Central memory CD8-positive, alpha-beta T cell (primary cell): ENCODE results near the gene LPXN.

ENCODE experiments used
- ATAC-seq: fragments of 150-1000 bp; cut with Tn5 transposase; replicated peaks from 2 replicates; pipeline ENCODE4 v1.10.0; 2022; ENCODE audit warnings: mild to moderate bottlenecking, moderate FRiP score, moderate number of reproducible peaks; ENCODE audit not compliant: poor library complexity, severe bottlenecking; ENCODE audit errors: extremely low read depth
- DNase-seq, 2 donors: peaks; one replicate each; pipeline ENCODE4 v3.0.0; 2021; ENCODE audit warnings: low spot score in 2 of 2
- H3K27ac Mint-ChIP-seq: one replicate; pipeline ENCODE4 v1.8.0; 2022; ENCODE audit warnings: low read depth, mild to moderate bottlenecking, moderate library complexity, mixed read lengths
- H3K27me3 Mint-ChIP-seq: one replicate; pipeline ENCODE4 v1.8.0; 2022; ENCODE audit warnings: mixed read lengths
- H3K36me3 Mint-ChIP-seq: one replicate; pipeline ENCODE4 v1.8.0; 2022; ENCODE audit warnings: mild to moderate bottlenecking, moderate library complexity, mixed read lengths; ENCODE audit not compliant: insufficient read depth
- H3K4me1 Mint-ChIP-seq: one replicate; pipeline ENCODE4 v1.8.0; 2022; ENCODE audit warnings: mixed read lengths
- H3K4me3 Mint-ChIP-seq: one replicate; pipeline ENCODE4 v1.8.0; 2022; ENCODE audit warnings: mild to moderate bottlenecking, moderate library complexity, mixed read lengths
- H3K9me3 Mint-ChIP-seq: one replicate; pipeline ENCODE4 v1.8.0; 2022; ENCODE audit warnings: mixed read lengths

Gene LPXN

DNA sequence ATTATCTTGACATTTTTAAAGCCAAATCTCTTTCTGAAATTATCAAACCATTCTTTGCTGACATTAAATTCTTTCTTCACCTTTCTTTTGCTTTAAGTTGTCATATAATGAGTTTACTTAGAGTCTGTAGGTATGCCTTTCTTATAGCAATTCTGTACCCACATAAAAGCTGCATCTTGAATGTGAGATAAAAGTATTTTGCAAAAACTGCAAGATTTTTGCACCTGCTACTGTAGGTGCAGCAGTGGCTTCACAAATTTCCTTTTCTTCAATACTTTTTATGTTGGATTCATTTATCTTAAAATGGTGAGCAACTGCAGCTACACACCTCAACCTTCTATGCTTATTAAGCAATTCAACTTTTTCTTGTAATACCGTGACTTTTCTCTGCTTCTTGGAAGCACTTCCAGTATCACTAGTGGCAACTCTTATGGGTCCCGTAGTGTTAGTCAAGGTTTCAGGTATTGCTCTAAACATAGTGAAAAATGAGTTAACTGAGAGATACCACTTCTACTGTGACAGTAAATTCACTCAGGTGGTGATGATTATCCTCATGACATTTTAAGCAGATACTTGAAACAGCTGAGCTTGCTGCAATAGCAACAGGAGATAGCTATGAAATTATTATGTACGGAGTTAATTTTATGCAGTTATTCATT, 22.0 kb upstream of the LPXN start:
- peaks cover 86% of the 10 kb centered on the region for H3K4me1 Mint-ChIP-seq
- H3K27me3 Mint-ChIP-seq = no peaks in the 10 kb centered on the region
- no peak overlapping the region for H3K4me3 Mint-ChIP-seq
- no peak overlapping the region for H3K27ac Mint-ChIP-seq
- DNase-seq = no peak
- H3K9me3 Mint-ChIP-seq = no peaks in the 10 kb centered on the region
- no peak for ATAC-seq
- H3K36me3 Mint-ChIP-seq = peaks cover 17% of the 10 kb centered on the region

DNA sequence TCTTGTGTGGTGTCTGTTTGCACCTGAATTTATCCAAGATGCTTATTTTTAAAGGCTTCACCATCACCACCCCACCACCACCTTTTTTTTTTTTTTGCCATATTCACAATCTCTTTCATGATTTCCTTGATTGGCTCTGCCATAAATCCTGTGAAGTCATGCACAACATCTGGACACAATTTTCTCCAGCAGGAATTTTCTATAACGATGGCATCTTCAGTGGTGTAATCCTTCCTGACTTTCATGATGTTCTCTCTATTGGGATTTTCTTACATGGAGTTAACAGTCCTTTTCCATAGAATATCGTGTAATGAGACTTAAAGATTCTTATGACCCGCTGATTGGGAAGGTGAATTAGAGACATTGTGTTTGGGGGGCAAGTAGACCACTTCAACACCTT, 21.0 kb upstream of the LPXN start:
- Mint-ChIP-seq H3K27me3 (no peaks in the 10 kb centered on the region), H3K4me3 (no peak overlapping the region), H3K36me3 (peaks cover 22% of the 10 kb centered on the region), H3K27ac (peak overlapping the region; percentile 59), H3K4me1 (peaks cover 83% of the 10 kb centered on the region), H3K9me3 (no peaks in the 10 kb centered on the region)
- DNase-seq = no peak
- no peak for ATAC-seq

DNA sequence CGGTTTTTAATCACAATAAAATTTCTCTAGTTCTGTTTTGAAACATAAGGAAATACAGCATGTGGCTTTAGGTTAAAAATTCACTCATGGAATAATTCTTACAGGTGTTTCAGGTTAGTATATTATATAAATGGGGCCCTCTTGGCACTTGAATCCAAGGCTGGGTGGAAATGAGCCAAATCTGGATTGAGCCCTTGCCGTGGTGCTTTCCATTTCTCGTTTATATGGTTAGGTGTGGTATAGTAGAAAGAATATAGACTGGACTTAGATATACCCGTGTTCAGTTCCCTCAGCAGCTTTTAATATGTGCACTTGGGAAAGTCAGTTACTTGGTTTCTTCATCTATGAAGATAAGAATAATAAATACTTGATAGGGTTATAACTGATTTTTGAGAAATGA, 19.2 kb upstream of the LPXN start:
- no peaks in the 10 kb centered on the region for H3K9me3 Mint-ChIP-seq
- DNase-seq (no peak), ATAC-seq (no peak)
- H3K4me3 Mint-ChIP-seq = no peak overlapping the region
- H3K27me3 Mint-ChIP-seq = no peaks in the 10 kb centered on the region
- H3K36me3 Mint-ChIP-seq = peaks cover 22% of the 10 kb centered on the region
- H3K4me1 Mint-ChIP-seq = peaks cover 81% of the 10 kb centered on the region
- H3K27ac Mint-ChIP-seq = no peak overlapping the region

DNA sequence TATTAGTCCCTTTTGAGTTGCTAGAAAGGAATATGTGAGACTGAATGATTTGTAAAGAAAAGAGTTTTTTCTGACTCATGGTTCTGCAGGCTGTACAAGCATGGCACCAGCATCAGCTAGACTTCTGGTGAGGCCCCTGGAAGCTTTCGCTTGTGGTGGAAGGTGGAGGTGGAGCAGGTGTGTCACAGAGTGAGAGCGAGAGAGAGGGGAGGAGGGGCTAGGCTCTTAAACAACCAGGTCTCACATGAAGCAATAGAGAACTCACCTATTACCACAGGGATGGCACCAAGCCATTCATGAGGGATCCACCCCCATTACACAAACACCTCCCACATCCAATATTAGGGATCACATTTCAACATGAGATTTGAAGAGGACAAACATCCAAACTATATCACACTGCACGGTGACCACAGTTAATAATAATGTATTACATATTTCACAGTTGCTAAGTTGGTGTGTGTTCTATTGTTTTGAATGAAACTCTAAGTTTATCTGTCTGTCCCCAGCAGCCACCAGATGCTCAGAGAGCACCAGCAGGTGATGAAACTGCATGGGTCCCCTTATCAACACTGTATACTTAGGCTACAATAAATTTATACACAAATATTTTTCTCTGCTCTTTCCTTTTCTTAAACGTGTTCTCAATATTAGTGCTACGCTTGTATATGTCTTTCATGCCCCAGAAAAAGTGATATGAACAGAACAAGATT, 17.3 kb upstream of the LPXN start:
- Mint-ChIP-seq H3K27ac (peak overlapping the region; percentile 2), H3K4me1 (peaks cover 65% of the 10 kb centered on the region), H3K4me3 (no peak overlapping the region), H3K27me3 (no peaks in the 10 kb centered on the region), H3K9me3 (no peaks in the 10 kb centered on the region), H3K36me3 (peaks cover 19% of the 10 kb centered on the region)
- DNase-seq (no peak), ATAC-seq (no peak)

DNA sequence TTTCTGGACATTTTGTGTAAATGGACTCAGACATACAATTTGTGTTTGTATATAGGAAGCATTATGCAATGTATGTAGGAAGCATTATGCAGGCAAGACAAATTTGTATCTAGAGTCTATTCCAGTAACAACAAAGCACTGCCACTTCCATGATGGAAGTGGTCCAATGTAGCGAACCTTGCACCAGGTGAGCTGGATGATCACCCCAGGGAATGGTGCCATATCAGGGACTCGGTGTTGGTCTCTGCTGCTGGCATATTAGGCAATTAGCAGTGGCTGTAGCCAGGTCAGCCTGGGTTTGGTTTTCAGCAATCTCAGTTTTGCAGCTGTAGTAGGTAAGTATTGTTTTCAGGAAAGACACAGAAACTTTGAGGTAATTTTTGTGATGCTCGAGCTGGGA, 16.0 kb upstream of the LPXN start:
- peaks cover 16% of the 10 kb centered on the region for H3K36me3 Mint-ChIP-seq
- peaks cover 58% of the 10 kb centered on the region for H3K4me1 Mint-ChIP-seq
- no peak overlapping the region for H3K4me3 Mint-ChIP-seq

GRCh38 chr11:58586998-58587397, 11.3 kb upstream of the LPXN start:
- Mint-ChIP-seq H3K4me1 (peaks cover 49% of the 10 kb centered on the region), H3K27me3 (no peaks in the 10 kb centered on the region), H3K4me3 (no peak overlapping the region), H3K36me3 (peaks cover 16% of the 10 kb centered on the region), H3K9me3 (no peaks in the 10 kb centered on the region), H3K27ac (peak overlapping the region; percentile 23)
- DNase-seq (no peak), ATAC-seq (no peak)

More for the DNA sequence above, 16.0 kb upstream of the LPXN start:
- ATAC-seq (no peak), DNase-seq (no peak)
- H3K27ac Mint-ChIP-seq = no peak overlapping the region
- no peaks in the 10 kb centered on the region for H3K9me3 Mint-ChIP-seq
- H3K27me3 Mint-ChIP-seq = no peaks in the 10 kb centered on the region

DNA sequence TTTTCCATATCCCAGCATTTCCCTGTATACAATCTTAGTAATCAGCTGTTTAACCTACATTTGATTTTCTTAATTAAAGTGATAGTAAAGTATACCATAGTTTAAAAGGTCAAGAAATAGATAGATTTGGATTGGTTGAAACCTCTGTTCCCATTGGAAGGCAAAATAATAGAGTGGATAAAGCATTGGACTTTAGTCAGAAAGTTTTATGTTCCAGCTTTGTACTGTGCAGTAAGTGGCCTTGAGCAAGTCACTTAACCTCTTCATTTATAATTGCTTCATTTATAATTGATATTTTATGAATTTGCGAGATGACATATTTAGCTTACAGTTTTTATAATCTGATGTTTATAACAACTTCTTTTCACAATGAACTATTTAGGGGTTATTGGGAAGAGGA, 6.8 kb upstream of the LPXN start:
- Mint-ChIP-seq H3K27ac (no peak overlapping the region), H3K36me3 (peaks cover 38% of the 10 kb centered on the region), H3K9me3 (no peaks in the 10 kb centered on the region), H3K27me3 (no peaks in the 10 kb centered on the region), H3K4me1 (peaks cover 62% of the 10 kb centered on the region), H3K4me3 (peak overlapping the region; percentile 34)
- ATAC-seq (no peak), DNase-seq (no peak)

DNA sequence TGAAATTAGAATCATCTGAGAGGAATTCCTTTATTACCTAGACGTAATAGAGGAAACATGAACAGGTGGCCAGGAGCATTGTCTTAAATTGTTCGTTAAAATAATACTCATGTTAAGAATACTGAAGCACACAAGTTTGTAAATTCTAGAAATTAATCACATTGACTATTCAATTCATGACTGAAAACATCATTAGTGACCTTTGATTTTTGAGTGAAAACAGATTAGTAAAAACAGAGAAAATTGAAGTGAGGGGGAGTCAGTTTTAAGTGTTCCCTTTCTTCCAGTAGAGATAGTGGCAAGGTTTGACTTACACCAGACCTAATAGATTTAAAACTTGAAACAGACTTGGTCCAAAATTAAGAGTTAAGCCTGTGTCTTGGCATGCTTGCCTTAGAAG, 4.7 kb upstream of the LPXN start:
- ATAC-seq (no peak), DNase-seq (no peak)
- H3K4me3 Mint-ChIP-seq = peak overlapping the region; percentile 95
- H3K27me3 Mint-ChIP-seq = no peaks in the 10 kb centered on the region
- H3K36me3 Mint-ChIP-seq = peaks cover 37% of the 10 kb centered on the region
- peak overlapping the region; percentile 100 for H3K27ac Mint-ChIP-seq
- H3K4me1 Mint-ChIP-seq = peaks cover 68% of the 10 kb centered on the region
- H3K9me3 Mint-ChIP-seq = no peaks in the 10 kb centered on the region

GRCh38 chr11:58579192-58580129, 3.8 kb upstream of the LPXN start:
- Mint-ChIP-seq H3K4me1 (peaks cover 77% of the 10 kb centered on the region), H3K36me3 (peaks cover 43% of the 10 kb centered on the region), H3K27me3 (no peaks in the 10 kb centered on the region), H3K9me3 (no peaks in the 10 kb centered on the region), H3K4me3 (peak overlapping the region; percentile 95), H3K27ac (peak overlapping the region; percentile 100)
- peak; percentile 44 for ATAC-seq
- DNase-seq = peak; percentile 83 to 87

DNA sequence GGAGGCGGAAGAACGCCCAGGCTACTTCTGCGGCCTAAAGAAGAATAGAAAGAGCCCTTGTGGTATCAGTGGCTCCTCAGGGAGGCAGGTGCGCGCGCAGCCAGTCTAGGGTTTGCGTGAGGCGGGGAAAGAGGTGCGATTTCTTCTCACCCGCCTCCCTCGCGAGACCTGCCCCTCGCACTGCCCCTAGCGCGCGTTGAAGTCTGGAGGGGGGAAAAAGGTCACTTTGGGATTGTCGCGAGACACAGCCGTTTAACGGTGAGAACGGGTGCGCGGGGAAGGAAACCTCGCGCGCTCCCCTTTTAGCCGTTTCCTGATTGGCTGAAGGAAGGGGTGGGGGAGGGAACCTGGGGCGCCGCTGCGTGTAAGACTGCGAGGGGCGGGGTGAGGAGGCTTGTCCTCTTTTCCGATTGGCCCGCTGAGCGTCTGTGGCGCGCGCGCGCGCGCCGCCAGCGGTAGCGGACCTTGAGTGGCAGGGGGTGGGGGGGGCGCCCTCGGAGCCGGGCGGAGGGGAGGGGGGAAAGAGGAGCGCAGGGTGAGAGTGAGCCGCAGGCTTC, 3.1 kb upstream of the LPXN start, which contains the start of gene ZFP91:
Gene ZFP91 (plus strand): TSS at position 429 of the 557 bp plus-strand sequence. CDS start 219 bp downstream, outside the sequence.
- peak; percentile 59 for ATAC-seq
- H3K27me3 Mint-ChIP-seq = no peaks in the 10 kb centered on the region
- DNase-seq = peak; percentile 87 to 90
- H3K4me1 Mint-ChIP-seq = peaks cover 80% of the 10 kb centered on the region
- peaks cover 46% of the 10 kb centered on the region for H3K36me3 Mint-ChIP-seq
- H3K27ac Mint-ChIP-seq = peak within 1 kb of the TSS; percentile 100
- H3K4me3 Mint-ChIP-seq = peak within 1 kb of the TSS; percentile 95
- no peaks in the 10 kb centered on the region for H3K9me3 Mint-ChIP-seq

- DNase-seq (peak in 1 of 2 donors; percentile 90), ATAC-seq (peak; percentile 50)
- Mint-ChIP-seq H3K27me3 (no peaks in the 10 kb centered on the region), H3K4me1 (peaks cover 80% of the 10 kb centered on the region), H3K9me3 (no peaks in the 10 kb centered on the region), H3K27ac (peak overlapping the region; percentile 100), H3K4me3 (peak overlapping the region; percentile 95), H3K36me3 (peaks cover 51% of the 10 kb centered on the region)
Measured at GRCh38 chr11:58578136-58578634, 2.5 kb upstream of the LPXN start.

DNA sequence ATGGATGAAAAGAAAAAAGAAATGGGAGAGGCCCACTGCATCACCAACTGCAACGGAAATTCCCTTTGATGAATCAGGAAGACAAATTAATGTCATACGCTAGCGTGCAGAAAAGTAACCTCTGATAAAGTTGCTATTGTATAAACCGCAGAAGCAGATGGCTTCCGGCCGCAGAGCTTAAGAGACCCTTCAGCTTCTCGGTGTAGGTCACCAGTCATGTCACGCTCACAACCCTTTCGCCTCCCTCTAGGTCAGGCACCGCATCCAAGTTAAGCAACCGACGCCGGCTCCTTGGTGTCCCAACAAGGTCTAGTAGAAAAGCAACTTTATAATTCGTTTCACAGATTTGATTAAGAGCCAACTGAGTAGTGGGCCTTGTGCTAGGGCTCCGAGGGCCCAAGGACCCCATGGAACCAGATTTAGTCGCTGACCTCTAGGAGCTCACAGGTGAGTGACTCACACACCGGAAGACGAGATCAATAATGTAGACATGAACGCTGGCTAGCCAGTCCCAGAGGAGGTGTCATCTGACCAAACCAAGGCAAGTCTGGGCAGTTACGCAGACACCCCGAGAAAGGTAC, 2.0 kb upstream of the LPXN start:
- peak overlapping the region; percentile 95 for H3K4me3 Mint-ChIP-seq
- no peaks in the 10 kb centered on the region for H3K9me3 Mint-ChIP-seq
- peak; percentile 67 to 72 for DNase-seq
- ATAC-seq = peak; percentile 25
- H3K36me3 Mint-ChIP-seq = peaks cover 51% of the 10 kb centered on the region
- no peaks in the 10 kb centered on the region for H3K27me3 Mint-ChIP-seq
- peaks cover 77% of the 10 kb centered on the region for H3K4me1 Mint-ChIP-seq
- H3K27ac Mint-ChIP-seq = peak overlapping the region; percentile 100
